HCEC 1CT (cell line): ENCODE results near the gene TMEM266.
A peak's percentile ranks its signal among the peaks of the same experiment; 100 is the strongest.

Experiments used
- DNase-seq: peaks from one replicate; pipeline ENCODE4 v3.0.0-alpha.2; 2017

TMEM266 gene

GRCh38 chr15:76206325-76206976, 146.7 kb downstream of the TMEM266 start:
- DNase-seq: no peak

GRCh38 chr15:76208084-76208785, 148.4 kb downstream of the TMEM266 start:
- no peak for DNase-seq

GRCh38 chr15:76208786-76209424, 149.1 kb downstream of the TMEM266 start:
- no peak for DNase-seq

- DNase-seq: no peak
Observed at GRCh38 chr15:76209523-76209922, 149.7 kb downstream of the TMEM266 start.

GRCh38 chr15:76209942-76210341, 150.2 kb downstream of the TMEM266 start:
- DNase-seq: no peak

GRCh38 chr15:76215634-76216033, 155.8 kb downstream of the TMEM266 start:
- no peak for DNase-seq

GRCh38 chr15:76217029-76217881, 157.5 kb downstream of the TMEM266 start:
- no peak for DNase-seq

GRCh38 chr15:76217882-76218217, 158.1 kb downstream of the TMEM266 start:
- DNase-seq: no peak

GRCh38 chr15:76221085-76221767, 161.4 kb downstream of the TMEM266 start:
- no peak for DNase-seq

GRCh38 chr15:76222159-76222558, 162.4 kb downstream of the TMEM266 start:
- DNase-seq: no peak

- no peak for DNase-seq
Observed at GRCh38 chr15:76223521-76223920, 163.7 kb downstream of the TMEM266 start.

GRCh38 chr15:76229266-76229665, 169.5 kb downstream of the TMEM266 start:
- no peak for DNase-seq

GRCh38 chr15:76233921-76234320, 174.1 kb downstream of the TMEM266 start:
- no peak for DNase-seq

- DNase-seq: no peak
Observed at GRCh38 chr15:76234337-76234889, 174.6 kb downstream of the TMEM266 start.

- peak; percentile 48 for DNase-seq
Observed at GRCh38 chr15:76235186-76235826, 175.5 kb downstream of the TMEM266 start.

- no peak for DNase-seq
Observed at GRCh38 chr15:76236350-76236749, 176.6 kb downstream of the TMEM266 start.

GRCh38 chr15:76239786-76240185, 180.0 kb downstream of the TMEM266 start:
- peak; percentile 10 for DNase-seq

GRCh38 chr15:76245072-76245610, 185.4 kb downstream of the TMEM266 start:
- no peak for DNase-seq

GRCh38 chr15:76251717-76252116, 191.9 kb downstream of the TMEM266 start:
- DNase-seq: no peak

GRCh38 chr15:76252249-76252648, 192.5 kb downstream of the TMEM266 start:
- DNase-seq: no peak

GRCh38 chr15:76253691-76254473, 194.1 kb downstream of the TMEM266 start:
- DNase-seq: no peak
